ENCODE results near the gene IGFLR1.

DNA sequence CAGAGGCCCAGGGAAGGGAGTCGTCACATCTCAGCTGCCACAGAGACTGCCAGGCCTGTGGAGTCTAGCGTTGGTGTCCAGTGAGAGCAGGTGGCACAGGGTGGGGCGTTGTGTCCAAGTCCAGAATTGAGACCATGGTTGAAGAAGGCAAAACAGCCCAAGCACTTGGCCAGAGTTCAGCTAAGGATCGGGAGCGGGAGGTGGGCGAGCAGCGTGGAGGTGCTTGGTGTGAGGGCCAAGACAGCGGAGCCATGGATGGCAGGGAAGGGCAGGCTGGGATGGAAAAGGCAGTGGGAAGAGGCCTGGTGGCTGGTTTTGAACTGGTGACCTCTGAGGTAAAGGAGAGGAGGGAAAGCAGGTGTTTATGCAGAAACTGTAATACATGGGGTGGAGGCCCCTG lies 8.0 kb downstream of the IGFLR1 start:
- TF ChIP-seq EGR1 (IDR thresholded peaks at IDR 0.05) = no peak
- TF ChIP-seq FOXM1 (IDR thresholded peaks at IDR 0.05; ENCODE audit: borderline replicate concordance, low read depth) = no peak
- no peak for TF ChIP-seq EP300 (IDR thresholded peaks at IDR 0.05; ENCODE audit: borderline replicate concordance)
- no peak for TF ChIP-seq TEAD4 (IDR thresholded peaks at IDR 0.05)
- TF ChIP-seq YY1 (IDR thresholded peaks at IDR 0.05; ENCODE audit: low read depth) = no peak
- no peak for TF ChIP-seq TAF1 (IDR thresholded peaks at IDR 0.05; ENCODE audit: low read depth)
- no peak for TF ChIP-seq RAD21 (IDR thresholded peaks at IDR 0.05; ENCODE audit: low read depth)
- TF ChIP-seq, protein P1, sequence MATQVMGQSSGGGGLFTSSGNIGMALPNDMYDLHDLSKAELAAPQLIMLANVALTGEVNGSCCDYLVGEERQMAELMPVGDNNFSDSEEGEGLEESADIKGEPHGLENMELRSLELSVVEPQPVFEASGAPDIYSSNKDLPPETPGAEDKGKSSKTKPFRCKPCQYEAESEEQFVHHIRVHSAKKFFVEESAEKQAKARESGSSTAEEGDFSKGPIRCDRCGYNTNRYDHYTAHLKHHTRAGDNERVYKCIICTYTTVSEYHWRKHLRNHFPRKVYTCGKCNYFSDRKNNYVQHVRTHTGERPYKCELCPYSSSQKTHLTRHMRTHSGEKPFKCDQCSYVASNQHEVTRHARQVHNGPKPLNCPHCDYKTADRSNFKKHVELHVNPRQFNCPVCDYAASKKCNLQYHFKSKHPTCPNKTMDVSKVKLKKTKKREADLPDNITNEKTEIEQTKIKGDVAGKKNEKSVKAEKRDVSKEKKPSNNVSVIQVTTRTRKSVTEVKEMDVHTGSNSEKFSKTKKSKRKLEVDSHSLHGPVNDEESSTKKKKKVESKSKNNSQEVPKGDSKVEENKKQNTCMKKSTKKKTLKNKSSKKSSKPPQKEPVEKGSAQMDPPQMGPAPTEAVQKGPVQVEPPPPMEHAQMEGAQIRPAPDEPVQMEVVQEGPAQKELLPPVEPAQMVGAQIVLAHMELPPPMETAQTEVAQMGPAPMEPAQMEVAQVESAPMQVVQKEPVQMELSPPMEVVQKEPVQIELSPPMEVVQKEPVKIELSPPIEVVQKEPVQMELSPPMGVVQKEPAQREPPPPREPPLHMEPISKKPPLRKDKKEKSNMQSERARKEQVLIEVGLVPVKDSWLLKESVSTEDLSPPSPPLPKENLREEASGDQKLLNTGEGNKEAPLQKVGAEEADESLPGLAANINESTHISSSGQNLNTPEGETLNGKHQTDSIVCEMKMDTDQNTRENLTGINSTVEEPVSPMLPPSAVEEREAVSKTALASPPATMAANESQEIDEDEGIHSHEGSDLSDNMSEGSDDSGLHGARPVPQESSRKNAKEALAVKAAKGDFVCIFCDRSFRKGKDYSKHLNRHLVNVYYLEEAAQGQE (IDR thresholded peaks at IDR 0.05; ENCODE audit: low read depth) = no peak
- TF ChIP-seq CEBPB (IDR thresholded peaks at IDR 0.05) = no peak
- TF ChIP-seq CREB1 (IDR thresholded peaks at IDR 0.05; ENCODE audit: low read depth) = no peak
- TF ChIP-seq, protein P2, sequence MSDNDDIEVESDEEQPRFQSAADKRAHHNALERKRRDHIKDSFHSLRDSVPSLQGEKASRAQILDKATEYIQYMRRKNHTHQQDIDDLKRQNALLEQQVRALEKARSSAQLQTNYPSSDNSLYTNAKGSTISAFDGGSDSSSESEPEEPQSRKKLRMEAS (IDR thresholded peaks at IDR 0.05) = no peak
- TF ChIP-seq NFIC (IDR thresholded peaks at IDR 0.05) = no peak
- TF ChIP-seq TCF12 (IDR thresholded peaks at IDR 0.05; ENCODE audit: low read depth) = no peak
- TF ChIP-seq ZBTB7A (IDR thresholded peaks at IDR 0.05; ENCODE audit: low read depth) = no peak
